ENCODE measurements around the gene EFNA2. TPM values are rescaled to one million over a fixed set of nuclear protein-coding genes. Genes with fewer than 3 reads are reported as not detected.

EFNA2 gene
- total and polyA plus RNA-seq, 2 of the 4 experiments (the other 2 are of a cell fraction), result not detected

DNA sequence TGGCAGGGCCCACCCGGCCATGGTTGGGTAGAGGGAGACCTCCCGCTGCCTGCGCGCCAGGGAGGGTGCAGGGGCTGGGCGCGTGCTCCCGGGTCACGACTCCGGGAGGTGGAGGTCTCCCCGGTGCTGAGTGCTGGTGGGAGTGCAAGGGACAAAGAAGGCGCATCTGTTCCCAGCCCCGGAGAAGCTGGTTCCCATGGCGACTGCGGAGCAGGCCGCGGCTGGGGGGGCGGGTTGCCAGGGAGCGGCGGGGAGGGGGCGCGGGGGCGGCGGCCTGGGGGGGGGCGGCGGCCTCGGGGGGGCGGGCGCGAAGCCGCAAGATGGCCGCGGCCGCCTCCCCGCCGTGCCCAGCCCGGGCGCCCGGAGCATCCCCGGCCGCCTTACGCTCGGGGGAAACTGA lies 49.1 kb upstream of the EFNA2 start:
- Histone ChIP-seq H2BK120ac (ENCODE audit: low read depth, low read length) (no peak overlapping the region), H2AK5ac (ENCODE audit: low read depth, low read length) (peak overlapping the region; percentile 59; the same call in 1 of the 2 replicates), H4K5ac (ENCODE audit: low read depth, low read length) (no peak overlapping the region; the same call in 1 of the 2 replicates), H3K56ac (ENCODE audit: extremely low read depth, insufficient read depth, low read length) (0 out of 2 replicates have a peak overlapping the region, but pooled peaks have one; percentile 49), H3K9me3 (ENCODE audit: control insufficient read depth, insufficient read depth, low read length) (no peaks in the 10 kb centered on the region), H4K20me1 (ENCODE audit: insufficient read depth, low read length) (peaks cover 34% of the 10 kb centered on the region), H2BK5ac (ENCODE audit: low read depth, low read length, poor library complexity, severe bottlenecking) (no peak overlapping the region), H3K4me2 (ENCODE audit: low read depth, low read length) (peak overlapping the region; percentile 78), H3K4me3 (ENCODE audit: insufficient read depth, low read depth, low read length) (peak overlapping the region; percentile 94), H3K18ac (ENCODE audit: low read depth, low read length) (no peak overlapping the region), H3K23ac (ENCODE audit: low read depth, low read length) (no peak overlapping the region), H3K27me3 (ENCODE audit: control insufficient read depth, insufficient read depth, low read length) (no peaks in the 10 kb centered on the region), H3K4me1 (ENCODE audit: control insufficient read depth, insufficient read depth, low read length) (peaks cover 30% of the 10 kb centered on the region), H3K4ac (ENCODE audit: low read depth, low read length) (peak overlapping the region; percentile 61; the same call in 1 of the 2 replicates), H2BK15ac (ENCODE audit: low read depth, low read length) (no peak overlapping the region), H3K9ac (ENCODE audit: low read depth, low read length) (peak overlapping the region; percentile 93), H3K36me3 (ENCODE audit: control insufficient read depth, insufficient read depth, low read length) (peaks cover 30% of the 10 kb centered on the region), H4K8ac (ENCODE audit: low read depth in 2 of 2, low read length in 2 of 2) (peak overlapping the region; percentile 48 to 75; a peak in 2 of 4 replicates), H3K79me1 (ENCODE audit: low read depth in 1 of 2, low read length in 2 of 2) (peaks cover 10 to 37% of the 10 kb centered on the region in 2 experiments), H4K91ac (ENCODE audit: insufficient read depth, low read depth, low read length) (no peak overlapping the region; the same call in 1 of the 2 replicates), H2BK20ac (ENCODE audit: low read depth, low read length) (no peak overlapping the region), H3K14ac (replicated peaks; ENCODE audit: low read depth, low read length) (0 out of 2 replicates have a peak overlapping the region, but pooled peaks have one; percentile 32), H2AFZ (replicated peaks; ENCODE audit: low read length, poor library complexity) (peak overlapping the region; percentile 89), H3K9me1 (ENCODE audit: insufficient read depth, low read length) (no peaks in the 10 kb centered on the region), H2AK9ac (replicated peaks; ENCODE audit: low read depth, low read length, poor library complexity) (peak overlapping the region; percentile 97), H3K27ac (ENCODE audit: insufficient read depth, low read length) (peak overlapping the region; percentile 64)
- POLR2A ChIA-PET (ENCODE audit: unreplicated experiment), result no interaction called here
- ATAC-seq (ENCODE audit: low read depth) (no peak), DNase-seq (no peak)
- BruUV-seq (replicated peaks), result no TSS peak
- in situ Hi-C loops (cut with MboI; ENCODE audit: low sequenced_read_pairs), result no loop called here
- intact Hi-C loops (cut with micrococcal nuclease), result no loop called here
- CTCF ChIA-PET, result no interaction called here
- no peak for TF ChIP-seq CHD1 (IDR thresholded peaks at IDR 0.05; ENCODE audit: low read depth, low read length)
- TF ChIP-seq RCOR1 (IDR thresholded peaks at IDR 0.05; ENCODE audit: insufficient replicate concordance, low read length), result no peak
- no peak for TF ChIP-seq MAFK (IDR thresholded peaks at IDR 0.05; ENCODE audit: low read depth, low read length)
- TF ChIP-seq NFE2L2 (IDR thresholded peaks at IDR 0.05; ENCODE audit: low read depth, low read length), result no peak
- TF ChIP-seq, protein P1, sequence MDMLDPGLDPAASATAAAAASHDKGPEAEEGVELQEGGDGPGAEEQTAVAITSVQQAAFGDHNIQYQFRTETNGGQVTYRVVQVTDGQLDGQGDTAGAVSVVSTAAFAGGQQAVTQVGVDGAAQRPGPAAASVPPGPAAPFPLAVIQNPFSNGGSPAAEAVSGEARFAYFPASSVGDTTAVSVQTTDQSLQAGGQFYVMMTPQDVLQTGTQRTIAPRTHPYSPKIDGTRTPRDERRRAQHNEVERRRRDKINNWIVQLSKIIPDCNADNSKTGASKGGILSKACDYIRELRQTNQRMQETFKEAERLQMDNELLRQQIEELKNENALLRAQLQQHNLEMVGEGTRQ (IDR thresholded peaks at IDR 0.05; ENCODE audit: low read depth, low read length), result no peak
- TF ChIP-seq MAZ (IDR thresholded peaks at IDR 0.05; ENCODE audit: borderline replicate concordance, low read depth, low read length), result no peak
- TF ChIP-seq, protein P2, sequence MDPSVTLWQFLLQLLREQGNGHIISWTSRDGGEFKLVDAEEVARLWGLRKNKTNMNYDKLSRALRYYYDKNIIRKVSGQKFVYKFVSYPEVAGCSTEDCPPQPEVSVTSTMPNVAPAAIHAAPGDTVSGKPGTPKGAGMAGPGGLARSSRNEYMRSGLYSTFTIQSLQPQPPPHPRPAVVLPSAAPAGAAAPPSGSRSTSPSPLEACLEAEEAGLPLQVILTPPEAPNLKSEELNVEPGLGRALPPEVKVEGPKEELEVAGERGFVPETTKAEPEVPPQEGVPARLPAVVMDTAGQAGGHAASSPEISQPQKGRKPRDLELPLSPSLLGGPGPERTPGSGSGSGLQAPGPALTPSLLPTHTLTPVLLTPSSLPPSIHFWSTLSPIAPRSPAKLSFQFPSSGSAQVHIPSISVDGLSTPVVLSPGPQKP (IDR thresholded peaks at IDR 0.05; ENCODE audit: borderline replicate concordance, low read depth, low read length), result no peak
- no peak for TF ChIP-seq MXI1 (IDR thresholded peaks at IDR 0.05; ENCODE audit: borderline replicate concordance, low read depth, low read length)
- no peak for TF ChIP-seq RAD21 (IDR thresholded peaks at IDR 0.05; ENCODE audit: low read length)
- TF ChIP-seq, protein P3, sequence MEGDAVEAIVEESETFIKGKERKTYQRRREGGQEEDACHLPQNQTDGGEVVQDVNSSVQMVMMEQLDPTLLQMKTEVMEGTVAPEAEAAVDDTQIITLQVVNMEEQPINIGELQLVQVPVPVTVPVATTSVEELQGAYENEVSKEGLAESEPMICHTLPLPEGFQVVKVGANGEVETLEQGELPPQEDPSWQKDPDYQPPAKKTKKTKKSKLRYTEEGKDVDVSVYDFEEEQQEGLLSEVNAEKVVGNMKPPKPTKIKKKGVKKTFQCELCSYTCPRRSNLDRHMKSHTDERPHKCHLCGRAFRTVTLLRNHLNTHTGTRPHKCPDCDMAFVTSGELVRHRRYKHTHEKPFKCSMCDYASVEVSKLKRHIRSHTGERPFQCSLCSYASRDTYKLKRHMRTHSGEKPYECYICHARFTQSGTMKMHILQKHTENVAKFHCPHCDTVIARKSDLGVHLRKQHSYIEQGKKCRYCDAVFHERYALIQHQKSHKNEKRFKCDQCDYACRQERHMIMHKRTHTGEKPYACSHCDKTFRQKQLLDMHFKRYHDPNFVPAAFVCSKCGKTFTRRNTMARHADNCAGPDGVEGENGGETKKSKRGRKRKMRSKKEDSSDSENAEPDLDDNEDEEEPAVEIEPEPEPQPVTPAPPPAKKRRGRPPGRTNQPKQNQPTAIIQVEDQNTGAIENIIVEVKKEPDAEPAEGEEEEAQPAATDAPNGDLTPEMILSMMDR (conservative IDR thresholded peaks at IDR 0.05; ENCODE audit: low read depth, low read length), result no peak
- TF ChIP-seq BHLHE40 (IDR thresholded peaks at IDR 0.05; ENCODE audit: low read depth, low read length), result no peak
- TF ChIP-seq RFX5 (IDR thresholded peaks at IDR 0.05; ENCODE audit: low read depth, low read length), result no peak
- TF ChIP-seq SMC3 (IDR thresholded peaks at IDR 0.05; ENCODE audit: low read depth, low read length), result no peak
- no peak for TF ChIP-seq CEBPB (IDR thresholded peaks at IDR 0.05; ENCODE audit: low read depth, low read length)
- TF ChIP-seq POLR2A (IDR thresholded peaks at IDR 0.05; ENCODE audit: low read depth, low read length), result no peak
- no peak for TF ChIP-seq FOS (IDR thresholded peaks at IDR 0.05; ENCODE audit: low read depth, low read length)
- 1% methylated on average over 12 of the region's 42 CpGs; no CpG with 5 or more reads in 1 of the 2 experiments for WGBS, 2 experiments (ENCODE audit: extremely low coverage in 2 of 2, insufficient read length in 1 of 2)
- dilution Hi-C loops (cut with HindIII; ENCODE audit: low sequenced_read_pairs, unreplicated experiment), result no loop called here

Measured in IMR-90 (cell line).